GM21717 (cell line): ENCODE results near the gene PEAR1.
"Not testable (repeated sequence)": the region's sequence is repeated elsewhere in the genome, so short reads cannot be mapped to it uniquely, and the experiment has no call there.

ENCODE experiments used
- ATAC-seq: cut with Tn5 transposase; IDR thresholded peaks from one replicate; pipeline ENCODE4 v1.9.1; 2021; ENCODE audit warnings: mild to moderate bottlenecking, moderate library complexity; ENCODE audit not compliant: unreplicated experiment

Gene PEAR1

DNA sequence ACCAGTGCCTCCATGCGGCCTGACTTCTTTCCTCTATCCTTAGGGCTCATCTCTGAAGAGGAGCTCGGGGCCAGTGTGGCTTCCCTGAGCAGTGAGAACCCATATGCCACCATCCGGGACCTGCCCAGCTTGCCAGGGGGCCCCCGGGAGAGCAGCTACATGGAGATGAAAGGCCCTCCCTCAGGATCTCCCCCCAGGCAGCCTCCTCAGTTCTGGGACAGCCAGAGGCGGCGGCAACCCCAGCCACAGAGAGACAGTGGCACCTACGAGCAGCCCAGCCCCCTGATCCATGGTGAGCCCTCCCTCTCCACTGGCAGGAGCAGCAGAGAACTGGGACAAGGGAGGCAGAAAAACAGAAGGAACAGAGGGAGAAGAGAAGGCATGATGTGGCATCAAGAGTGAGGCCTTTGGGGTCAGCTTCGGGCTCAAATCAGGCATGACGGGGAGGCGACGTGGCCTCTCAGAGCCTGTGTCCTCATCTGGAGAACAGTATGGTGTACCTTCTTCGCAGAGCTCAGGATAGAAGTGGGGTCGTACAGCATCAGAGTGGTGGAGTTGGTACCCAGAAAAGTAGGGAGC lies 20.4 kb downstream of the PEAR1 start:
- no peak for ATAC-seq

DNA sequence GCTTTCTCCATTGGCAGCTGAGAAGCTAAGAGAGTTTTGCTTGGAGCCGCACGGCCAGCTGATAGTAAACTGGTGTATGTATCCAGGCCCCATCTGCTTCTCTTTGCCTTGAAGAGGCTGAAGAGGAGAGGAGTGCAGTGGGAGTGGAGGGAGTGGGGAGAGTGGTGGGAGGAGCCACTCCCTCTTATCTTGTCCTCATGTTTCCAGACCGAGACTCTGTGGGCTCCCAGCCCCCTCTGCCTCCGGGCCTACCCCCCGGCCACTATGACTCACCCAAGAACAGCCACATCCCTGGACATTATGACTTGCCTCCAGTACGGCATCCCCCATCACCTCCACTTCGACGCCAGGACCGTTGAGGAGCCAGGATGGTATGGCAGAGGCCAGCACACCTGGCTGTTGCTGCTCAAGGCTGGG lies 20.9 kb downstream of the PEAR1 start:
- ATAC-seq, result no peak

DNA sequence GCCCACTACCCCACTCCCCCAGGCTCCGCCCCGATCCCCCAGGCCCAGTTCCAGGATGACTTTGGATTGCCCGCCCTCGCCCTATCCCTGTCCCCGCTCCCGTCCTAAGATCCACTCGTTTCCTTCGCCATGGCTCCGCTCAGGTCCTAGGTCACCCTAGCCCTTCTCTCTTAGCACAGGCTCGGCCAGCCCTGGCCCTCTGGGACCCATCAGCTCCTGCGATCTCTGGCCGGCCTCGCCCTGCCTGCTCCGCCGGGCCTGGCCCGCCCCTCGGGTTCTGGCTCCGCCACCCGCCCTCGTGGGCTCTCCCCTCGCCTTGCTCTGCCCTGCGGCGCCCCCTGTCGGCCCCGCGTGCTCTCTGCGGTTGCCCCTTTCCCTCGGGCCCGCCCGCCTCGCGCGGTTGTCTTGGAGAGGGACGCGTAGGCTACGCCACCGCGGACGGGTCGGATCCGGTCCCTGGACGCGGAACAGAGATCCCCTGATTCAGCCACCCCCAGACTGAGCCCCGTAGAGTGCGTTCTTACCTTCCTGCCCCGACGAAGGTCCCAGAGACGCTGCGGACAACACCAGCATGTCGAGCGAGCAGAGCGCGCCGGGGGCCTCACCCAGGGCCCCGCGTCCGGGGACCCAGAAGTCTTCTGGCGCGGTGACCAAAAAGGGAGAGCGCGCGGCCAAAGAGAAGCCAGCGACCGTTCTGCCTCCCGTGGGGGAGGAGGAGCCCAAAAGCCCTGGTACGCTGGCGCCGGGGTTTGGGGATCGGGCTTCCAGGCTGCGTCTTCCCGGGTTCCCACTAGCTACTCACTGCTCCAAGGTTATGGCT lies 26.9 kb downstream of the PEAR1 start, which contains the start of gene LRRC71:
TSS of gene LRRC71 (plus strand) at position 400 of the 820 bp plus-strand sequence. CDS start at position 572, 172 bp downstream.
- ATAC-seq, result no peak

DNA sequence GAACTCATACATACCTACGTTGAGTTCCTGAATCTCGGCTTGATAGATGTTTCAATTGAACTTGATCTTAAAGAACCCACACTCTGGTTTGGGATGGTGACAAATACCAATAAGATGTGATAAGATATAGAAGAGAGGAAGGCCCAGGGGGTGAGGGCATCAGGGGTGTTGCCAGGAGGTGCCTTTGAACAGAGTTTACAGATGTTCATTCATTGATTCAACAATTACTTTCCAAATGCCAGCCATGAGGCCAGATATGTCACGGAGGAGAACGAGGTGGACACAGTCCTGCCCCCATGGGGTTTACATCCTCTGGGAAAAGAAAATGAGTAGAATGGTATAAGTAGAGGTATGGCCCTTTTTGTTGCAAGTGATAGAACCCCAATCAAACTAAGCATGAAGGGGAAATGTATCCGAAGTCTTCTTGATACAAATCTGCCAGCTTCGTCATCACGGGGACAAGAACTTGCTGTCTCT lies 27.6 kb downstream of the PEAR1 start:
- ATAC-seq, result no peak

DNA sequence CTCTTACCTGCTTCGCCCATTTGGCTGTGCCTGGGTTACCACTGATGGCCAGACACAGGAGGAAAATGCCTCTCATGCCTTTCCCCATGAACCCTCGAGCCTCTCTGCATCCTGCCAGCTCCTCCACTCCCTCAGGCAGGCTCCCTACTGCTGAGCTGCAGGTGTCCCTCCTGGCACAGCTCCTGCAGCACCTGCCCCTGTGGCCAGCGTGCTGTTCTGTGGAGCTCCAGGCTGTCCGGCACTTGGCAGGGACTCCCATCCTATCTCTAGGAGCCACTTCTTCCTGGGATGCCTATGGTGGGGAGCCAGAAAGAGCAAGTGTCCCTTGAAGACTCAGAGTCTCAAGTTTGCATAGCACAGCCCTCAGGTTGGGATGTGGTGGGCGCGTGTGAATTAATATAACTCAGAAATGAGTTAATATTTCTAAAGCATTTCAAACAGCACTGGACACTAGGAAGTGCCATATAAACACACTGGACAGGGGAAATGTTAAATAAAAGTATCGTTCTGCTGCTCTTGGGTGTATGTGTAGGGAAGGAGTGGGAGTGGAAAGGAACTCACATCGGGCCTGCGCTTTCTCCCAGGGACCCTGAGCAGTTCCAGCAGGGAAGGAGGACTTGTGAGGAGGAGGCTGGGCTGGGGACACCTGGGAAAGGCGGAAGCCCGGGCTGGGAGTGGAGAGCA lies 29.6 kb downstream of the PEAR1 start:
- no peak for ATAC-seq

DNA sequence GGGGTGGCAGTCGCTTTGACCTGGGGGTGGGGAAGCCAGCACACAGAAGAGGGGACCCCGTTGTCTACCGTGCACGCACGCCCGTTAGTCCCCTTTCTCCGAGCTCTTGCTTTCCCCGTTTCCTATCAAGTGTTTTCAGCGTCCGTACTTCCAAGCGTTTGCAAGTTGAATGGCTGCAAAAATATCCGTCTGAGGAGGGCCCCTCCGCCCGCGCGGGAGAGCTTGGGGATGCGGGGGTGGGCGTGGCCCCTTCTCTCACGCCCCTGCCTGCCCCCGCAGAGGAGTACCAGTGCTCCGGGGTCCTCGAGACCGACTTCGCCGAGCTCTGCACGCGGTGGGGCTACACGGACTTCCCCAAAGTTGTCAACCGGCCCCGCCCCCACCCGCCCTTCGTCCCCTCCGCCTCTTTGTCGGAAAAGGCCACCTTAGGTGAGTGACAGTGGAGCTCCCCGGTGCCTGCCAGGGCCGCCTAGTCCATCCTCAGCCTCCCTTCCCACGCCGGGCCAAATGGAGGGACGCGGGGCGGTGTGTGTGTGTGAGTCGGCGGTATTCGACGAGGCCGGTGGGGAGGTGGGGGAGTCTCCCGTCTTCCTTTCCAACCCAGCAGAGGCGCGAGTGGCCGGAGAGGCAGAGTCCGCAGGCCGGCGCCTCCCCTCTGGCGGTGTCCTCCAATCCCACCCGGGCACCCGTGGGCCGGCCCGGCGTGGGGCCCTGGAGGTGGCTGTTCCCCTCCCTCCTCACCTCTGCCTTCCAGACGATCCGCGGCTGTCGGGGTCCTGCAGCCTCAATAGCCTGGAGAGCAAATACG lies 30.4 kb downstream of the PEAR1 start:
- ATAC-seq, result no peak

DNA sequence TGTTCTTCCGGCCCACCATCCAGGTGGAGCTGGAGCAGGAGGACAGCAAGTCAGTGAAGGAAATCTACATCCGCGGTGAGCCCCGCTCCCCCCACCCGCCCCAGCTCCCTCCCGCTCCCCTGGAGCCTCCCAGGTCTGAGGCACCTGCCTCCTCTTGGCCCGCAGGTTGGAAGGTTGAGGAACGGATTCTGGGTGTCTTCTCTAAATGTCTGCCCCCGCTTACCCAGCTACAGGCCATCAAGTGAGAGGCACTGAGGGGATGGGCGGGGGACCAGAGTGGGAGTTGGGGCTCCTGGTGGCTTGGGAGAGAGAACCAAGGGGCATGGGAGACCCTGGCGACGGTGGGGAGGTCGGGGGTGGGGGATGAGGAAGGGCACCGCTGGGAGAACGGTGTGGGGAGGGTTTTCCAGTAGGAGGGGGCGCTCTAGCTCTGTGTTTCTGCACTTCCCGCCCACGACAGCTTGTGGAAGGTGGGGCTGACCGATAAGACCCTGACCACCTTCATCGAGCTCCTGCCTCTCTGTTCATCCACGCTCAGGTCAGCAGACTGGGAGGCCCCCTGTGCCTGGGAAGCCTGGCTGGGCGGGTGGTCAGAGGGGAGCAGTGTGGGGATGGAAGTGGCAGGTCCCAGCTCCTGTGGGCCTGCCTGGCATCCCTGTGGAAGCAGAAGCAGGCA lies 31.1 kb downstream of the PEAR1 start:
- no peak for ATAC-seq

DNA sequence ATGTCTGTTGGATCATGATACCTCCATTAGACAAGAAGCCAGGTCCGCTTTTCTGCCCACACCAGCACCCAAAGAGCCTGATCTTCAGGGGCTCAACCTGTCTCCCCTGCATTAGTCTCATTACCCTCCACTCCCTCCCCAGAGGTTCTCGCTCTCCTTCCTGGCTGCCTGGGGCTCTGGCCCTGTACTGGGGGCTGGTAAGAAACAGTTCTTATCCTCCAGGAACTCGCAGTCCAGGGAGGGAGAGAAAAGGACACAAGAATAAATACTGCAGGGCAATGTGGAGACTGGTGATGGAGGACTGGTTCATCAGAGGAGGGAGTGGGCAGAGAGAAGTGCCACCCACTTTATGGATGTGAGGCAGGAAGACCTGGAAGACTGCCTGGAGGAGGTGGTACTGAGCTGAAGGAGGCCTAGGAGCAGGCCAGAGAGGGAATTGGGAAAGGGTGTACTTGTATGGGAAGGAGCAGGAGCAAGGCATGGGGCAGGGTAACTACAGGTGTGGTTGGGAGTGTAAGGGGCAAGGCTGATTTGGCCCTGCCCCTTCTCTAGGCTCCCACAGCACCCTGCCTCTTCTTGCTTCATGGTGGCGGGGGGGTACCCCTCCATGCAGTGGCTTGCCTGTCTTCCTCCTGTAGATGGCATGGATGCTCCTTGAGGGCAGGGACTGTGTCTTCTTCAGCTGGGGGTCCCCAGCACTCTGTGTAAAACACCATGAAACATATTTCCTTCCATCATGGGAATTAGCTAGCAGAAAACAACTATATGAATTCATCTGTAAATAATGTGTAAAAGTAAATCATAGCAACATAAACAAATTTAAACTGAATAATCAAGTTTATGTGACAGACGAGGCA lies 31.9 kb downstream of the PEAR1 start:
- ATAC-seq, result no peak

DNA sequence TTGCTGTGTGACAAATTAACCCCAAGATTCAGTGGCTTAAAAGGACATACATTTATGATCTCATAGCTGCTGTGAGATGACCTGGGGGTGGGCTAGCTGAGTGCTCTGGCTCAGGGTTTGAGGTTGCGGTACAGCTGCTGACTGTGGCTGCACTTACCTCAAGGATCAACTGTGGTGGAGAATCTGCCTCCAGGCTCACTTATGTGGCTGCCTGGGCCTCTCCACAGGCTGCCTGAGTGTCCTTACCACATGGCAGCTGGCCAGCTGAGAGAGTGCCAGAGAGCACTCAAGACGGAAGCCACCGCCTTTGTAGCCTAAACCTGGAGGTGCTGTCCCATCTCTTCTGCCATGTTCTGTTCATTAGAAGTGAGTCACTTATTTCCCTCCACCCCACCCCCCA lies 32.7 kb downstream of the PEAR1 start:
- no peak for ATAC-seq

DNA sequence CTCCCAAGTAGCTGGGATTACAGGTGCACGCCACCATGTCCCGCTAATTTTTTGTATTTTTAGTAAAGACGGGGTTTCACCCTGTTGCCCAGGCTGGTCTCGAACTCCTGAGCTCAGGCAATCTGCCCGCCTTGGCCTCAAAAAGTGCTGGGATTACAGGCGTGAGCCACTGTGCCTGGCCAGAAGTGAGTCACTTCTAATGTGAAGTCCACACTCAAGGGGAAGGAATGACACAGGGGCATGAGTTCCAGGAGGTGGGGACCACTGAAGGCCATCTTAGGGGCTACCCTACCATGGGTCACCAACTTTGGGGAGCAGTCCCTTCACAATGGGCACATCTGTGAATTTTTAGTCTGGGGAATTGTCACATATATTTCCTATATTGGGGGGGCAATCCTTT lies 33.2 kb downstream of the PEAR1 start:
- not testable (repeated sequence) for ATAC-seq

DNA sequence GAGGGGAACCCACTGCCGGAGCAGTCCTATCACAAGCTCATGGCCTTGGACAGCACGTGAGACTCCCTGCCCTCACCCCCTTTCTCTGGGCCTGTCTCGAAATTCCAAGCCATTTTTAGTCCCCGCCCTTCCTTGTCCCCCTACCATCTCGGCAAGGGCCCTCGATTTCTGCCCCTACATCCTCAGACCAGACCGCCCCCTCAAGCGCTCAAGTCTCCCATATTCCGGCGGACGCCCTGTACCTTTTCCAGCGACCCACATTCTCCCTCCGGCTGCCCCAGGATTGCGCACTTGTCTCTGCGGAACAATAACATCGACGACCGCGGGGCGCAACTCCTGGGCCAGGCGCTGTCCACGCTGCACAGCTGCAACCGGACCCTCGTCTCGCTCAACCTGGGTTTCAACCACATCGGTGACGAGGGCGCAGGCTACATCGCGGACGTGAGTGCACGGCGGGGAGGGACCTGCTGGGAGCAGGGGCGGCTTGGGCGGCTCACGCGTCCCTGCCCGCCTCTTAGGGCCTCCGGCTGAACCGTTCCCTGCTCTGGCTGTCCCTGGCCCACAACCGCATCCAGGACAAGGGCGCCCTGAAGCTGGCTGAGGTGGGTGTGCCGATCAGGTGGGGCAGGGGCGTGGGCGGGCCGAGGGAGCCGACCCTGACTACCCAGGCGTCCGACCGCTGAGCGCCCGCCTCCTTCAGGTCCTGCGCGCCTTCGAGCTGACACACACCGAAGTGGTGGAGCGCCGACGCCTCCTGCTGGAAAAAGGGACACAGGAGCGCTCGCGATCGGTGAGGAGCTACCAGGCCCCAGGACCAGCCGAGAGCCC lies 33.9 kb downstream of the PEAR1 start:
- no peak for ATAC-seq

DNA sequence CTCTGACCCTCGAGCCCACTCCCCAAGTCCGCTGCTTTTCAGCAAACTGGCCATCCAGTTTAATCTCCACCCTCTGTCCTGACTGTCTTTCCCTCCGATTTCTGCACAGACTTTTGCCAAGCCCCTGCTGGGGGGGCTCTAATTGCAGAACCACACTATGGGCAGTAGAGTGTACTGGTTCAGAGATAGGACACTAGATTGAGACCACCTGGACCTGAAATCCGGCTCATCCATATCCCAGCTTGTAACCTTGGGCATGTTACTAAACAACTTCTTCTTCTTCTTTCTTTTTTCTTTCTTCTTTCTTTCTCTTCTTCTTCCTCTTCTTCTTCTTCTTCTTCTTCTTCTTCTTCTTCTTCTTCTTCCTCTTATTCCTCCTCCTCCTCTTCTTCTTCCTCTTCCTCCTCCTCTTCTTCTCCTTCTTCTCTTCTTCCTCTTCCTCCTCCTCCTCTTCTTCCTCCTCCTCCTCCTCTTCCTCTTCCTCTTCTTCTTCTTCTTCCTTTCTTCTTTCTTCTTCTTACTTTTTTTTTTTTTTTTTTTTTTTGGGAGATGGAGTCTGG lies 34.6 kb downstream of the PEAR1 start:
- ATAC-seq, result no peak

DNA sequence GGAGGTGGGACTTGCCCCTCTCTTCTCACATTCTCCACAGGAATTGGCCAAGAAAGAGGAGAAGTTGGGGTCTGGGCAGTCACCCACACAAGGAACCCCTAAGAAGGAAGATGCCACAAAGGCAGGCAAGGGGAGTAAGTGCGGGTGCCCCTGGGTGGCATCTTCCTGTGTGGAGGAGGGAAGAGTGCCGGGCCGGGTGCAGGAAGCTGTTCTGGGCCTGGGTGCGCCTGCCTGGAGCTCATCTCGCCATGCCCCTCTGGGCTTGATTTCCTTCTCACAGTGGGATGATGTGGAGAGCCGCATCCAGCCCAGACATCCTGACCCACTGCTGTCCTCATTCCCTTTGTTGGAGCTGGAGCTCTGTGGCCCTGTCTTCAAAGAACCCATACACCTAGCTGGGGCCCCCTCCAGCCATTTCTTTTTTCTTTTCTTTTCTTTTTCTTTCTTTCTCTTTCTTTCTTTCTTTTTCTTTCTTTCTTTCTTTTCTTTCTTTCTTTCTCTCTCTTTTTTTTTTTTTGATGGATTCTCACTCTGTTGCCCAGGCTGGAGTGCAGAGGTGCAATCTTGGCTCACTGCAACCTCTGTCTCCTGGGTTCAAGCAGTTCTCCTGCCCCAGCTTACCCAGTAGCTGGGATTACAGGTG lies 36.2 kb downstream of the PEAR1 start:
- ATAC-seq, result no peak

DNA sequence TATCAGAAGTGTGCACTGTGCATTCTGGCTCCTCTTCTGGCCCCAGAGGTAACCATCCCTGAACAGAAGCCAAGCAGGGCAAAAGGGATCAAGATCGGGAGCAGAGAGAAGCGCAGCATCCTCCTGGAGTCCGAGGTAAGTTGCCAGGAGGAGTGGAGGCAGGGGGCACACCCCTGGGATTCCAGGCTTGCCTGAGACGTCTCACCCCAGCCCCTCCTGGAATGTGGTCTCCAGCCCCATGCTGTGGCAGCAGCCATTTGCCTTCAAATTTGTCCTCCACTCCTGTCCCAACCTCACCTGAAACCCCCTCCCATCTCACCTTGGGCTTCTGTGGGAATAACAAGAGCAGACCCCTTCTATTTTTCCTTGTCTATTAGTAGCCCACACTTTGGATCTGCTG lies 37.0 kb downstream of the PEAR1 start:
- no peak for ATAC-seq

DNA sequence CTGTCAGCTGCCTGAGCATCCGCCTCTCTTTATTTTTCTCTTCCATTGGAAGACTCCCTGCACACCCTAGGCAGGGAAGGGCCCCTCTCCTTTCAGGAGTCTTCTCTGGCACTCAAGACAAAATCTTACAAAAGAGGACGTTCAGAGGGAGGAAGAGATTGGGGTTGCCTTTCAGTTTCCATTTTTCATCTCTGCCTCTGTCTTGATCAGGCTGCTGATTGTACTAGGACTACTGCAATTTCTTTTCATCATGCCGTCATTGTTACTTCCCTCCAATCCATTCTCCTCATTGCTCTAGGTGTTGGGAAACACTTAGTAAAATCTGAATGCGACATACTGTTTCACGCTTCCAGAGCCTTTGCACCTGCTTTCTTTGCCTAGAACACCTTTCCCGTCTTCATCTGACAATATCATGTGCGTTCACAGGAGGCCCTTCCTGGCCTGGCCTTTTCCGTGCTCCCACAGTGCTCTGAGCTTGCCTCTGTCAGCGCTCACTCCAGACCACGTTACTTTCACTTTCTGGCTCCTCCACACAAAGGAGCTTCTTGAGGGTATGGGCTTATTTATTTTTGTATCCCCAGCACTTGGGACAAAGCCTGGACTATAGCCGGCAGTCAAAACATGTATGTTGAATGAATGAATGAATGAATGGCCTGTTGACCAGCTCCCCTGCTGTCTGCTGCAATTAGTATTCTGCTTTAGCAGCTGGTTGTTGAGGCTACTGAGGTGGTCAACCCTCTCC lies 37.9 kb downstream of the PEAR1 start:
- ATAC-seq, result no peak

DNA sequence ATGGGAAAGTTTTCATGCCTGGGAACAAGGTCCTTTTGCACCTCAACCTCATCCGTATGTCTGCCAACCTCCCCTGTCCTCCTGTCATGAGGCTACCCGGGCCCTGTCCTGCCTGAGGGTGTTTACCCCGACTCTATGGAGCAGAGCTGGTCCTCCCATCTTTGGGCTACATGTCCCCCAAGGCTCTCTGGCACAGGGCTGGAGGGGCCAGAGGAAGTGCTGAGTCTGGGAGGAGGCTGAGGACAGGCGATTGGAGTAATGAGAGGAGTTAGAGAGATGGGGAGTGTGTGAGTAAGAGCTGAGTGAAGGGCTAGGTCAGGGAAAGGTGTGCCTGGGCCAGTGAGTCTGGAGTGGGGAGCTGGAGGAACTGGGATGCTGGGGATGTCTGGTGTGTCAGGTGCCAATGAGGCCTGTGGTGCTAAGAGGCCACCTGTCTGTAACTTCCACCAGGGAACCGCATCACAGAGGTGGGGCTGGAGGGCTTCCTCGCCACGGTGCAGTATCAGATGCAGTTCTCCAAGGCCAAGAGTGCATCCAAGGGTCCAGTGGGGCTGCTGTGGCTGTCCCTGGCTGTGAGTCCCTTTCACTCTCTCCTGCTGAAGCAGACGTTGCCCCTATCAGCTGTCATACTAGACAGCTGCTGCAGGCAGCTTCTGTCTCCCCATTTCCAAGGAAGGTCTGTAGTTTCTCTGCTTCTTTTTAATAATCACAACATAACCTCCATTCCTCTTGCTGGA lies 38.6 kb downstream of the PEAR1 start:
- ATAC-seq, result no peak
